ENCODE data around the gene RBM28.

RBM28 gene, protein sequence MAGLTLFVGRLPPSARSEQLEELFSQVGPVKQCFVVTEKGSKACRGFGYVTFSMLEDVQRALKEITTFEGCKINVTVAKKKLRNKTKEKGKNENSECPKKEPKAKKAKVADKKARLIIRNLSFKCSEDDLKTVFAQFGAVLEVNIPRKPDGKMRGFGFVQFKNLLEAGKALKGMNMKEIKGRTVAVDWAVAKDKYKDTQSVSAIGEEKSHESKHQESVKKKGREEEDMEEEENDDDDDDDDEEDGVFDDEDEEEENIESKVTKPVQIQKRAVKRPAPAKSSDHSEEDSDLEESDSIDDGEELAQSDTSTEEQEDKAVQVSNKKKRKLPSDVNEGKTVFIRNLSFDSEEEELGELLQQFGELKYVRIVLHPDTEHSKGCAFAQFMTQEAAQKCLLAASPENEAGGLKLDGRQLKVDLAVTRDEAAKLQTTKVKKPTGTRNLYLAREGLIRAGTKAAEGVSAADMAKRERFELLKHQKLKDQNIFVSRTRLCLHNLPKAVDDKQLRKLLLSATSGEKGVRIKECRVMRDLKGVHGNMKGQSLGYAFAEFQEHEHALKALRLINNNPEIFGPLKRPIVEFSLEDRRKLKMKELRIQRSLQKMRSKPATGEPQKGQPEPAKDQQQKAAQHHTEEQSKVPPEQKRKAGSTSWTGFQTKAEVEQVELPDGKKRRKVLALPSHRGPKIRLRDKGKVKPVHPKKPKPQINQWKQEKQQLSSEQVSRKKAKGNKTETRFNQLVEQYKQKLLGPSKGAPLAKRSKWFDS

DNA sequence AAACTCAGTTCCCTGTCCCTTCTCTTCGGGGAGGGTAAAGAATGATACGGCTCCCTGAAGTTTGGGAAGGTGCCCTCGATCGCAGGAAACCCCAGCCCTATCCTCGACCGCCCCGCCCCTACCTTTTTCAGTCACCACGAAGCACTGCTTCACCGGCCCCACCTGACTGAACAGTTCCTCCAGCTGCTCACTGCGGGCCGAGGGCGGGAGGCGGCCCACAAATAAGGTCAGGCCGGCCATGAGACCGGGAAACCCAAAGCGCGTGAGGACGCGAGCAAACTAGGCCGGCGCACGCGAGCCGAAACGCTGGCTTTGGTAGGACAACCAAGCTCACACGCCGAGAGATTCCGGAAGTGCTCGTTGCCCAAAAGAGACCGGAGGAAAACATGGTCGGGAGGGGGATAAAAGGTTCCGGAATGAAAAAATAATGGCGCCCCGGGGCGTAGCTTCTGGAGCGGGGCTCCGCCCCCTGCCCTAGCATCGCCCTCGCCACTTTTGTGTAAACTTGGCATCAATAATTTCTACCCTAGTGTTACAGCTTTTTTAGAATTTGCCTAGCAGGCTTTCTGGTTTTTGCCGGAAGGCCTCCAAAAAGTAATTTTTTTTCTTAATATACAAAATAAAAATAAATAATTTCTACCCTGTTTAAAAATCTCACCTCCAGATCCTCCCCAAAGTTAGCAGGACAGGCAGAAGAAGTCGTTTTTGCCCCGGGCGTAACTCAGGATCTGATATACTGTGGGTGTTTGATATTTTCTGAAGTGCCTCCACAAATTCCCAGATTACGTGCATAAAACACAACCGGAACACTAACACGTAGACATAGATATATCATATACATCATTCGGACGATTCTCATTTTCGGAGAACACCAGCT, at the start of gene RBM28:
TSS of gene RBM28 (minus strand) at position 355 of the 877 bp plus-strand sequence. CDS start at position 240, 115 bp downstream.
- in situ Hi-C loops (cut with MboI; ENCODE audit: low sequenced_read_pairs) = loop anchor here (10.0 kb wide), 1 partner anchor 81 kb away; no protein-coding TSS in a partner anchor

DNA sequence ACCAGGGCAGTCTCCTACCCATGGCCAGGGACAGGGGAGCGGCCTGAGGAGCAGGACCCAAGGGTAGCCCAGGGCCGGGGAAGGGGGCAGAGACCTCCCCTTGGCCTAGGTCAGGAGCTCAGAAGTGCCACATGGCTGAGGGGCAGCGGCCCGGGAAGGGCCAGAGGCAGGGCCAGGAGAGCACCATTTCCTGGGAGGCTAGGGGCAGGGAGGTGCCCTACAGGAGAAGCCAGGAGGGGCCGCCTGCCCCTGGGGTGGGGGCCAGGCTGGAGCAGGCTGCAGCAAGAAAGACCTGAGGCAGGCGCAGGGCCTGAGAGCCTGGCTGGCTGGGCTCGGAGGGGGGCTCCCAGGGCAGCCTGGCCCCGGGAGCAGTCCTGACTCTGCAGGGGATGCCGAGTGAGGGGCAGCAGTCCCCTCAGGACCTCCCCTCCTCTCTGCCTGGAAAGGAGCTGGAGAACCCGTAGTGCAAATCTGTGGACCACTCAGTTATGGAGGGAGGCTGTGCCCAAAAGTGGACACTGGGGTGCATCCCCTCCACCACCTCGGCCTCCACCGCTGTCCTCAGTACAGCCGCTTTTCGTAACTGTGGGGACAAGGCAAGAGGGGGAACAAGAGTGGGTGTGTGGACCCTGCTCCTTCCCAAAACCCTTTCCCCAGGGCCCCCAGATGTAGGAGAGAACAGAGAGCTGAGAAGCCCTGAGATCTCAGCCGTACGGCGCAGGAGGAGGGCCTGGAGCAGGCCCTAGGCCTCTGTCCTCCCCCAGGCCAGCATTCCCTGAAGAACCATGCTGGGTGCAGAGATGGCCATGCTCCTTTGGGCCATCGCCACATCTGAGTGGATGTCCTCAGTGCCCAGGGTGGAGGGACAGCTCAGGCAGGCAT, 49.0 kb upstream of the RBM28 start:
- in situ Hi-C loops (cut with MboI; ENCODE audit: low sequenced_read_pairs) = no loop called here

DNA sequence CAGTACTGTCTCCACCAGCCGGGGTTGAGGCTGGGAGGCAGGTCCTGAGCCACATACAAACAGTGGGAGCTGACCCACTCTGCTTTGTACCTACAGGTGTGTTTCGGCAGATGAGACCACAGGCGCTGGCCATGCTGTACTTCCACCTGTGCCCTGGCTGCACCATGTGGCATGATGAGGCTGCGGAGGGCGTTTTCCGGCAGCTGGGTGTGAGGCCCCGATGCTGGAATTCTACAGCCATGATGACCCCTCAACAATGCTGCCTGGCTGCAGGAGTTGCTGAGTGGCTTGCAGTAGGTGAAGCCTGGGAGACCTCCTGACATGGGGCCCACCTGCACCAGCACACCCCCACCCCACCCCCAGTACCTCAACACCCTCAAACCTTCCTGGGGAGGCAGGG, 48.1 kb upstream of the RBM28 start:
- in situ Hi-C loops (cut with MboI; ENCODE audit: low sequenced_read_pairs) = no loop called here

DNA sequence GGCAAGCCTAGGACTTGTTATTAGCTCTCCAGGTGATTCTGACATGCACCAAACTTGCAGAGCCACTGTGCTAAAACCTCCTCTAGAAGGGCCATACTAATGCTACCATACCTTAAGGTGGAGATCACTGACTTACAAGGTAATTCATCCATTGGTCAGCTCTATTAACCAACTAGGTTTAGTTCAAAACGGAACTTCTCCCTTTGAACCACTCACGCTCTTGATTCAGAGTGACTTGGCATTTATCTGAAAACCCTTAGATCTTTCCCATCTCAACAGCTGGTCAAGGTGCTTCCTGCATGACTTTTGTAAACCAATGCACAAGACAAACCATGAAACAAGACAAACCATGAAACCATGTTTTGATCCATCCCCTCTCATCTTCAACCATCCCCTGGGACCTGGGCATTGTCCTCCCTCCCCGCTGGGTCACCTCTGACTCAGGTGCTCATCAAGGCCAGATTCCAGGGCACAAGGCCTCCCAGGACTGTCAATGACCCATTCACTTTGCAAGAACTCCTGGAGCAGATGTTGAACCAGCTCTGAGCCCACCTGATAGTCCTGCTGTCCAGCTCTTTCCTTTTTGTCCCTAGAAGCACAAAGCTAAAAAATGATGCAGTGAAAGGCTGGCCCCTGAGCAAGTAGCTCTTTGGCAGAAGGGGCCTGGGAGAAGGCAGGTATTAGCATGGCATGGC, 47.3 kb upstream of the RBM28 start:
- in situ Hi-C loops (cut with MboI; ENCODE audit: low sequenced_read_pairs) = no loop called here

DNA sequence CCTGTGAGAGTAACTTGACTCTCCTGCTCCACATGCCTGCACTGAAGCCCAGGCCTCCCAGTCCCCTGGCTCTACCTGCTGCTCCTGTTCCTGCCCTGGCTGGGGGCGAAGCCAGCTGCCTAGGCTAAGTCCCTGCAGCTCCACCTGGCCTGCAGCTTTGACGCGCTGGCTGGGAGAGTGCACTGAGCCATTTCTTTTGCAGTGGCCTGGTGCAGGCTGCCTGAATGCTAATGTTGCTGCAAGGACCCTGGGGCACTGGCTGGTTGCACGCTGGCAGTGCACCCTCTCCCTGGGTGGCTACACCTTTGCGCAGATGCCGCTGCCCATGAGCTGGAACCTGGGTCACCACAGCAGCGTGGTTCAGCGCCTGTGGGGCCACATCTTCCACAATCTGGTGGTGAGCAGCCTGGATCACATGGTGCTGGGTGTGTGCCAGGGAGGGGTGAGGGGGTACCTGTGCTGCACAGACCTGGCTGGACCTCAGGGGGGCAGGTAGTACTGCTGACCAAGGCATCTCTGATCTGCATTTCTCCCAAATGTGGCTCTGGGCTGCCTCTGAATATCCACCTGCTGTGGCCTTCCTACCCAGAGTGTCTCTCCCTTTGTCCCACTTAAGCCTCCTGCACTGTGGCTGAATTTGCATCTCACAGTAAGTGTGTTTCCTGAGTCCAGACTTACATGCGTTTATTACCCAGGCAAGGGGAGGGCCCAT, 46.1 kb upstream of the RBM28 start:
- in situ Hi-C loops (cut with MboI; ENCODE audit: low sequenced_read_pairs) = no loop called here

DNA sequence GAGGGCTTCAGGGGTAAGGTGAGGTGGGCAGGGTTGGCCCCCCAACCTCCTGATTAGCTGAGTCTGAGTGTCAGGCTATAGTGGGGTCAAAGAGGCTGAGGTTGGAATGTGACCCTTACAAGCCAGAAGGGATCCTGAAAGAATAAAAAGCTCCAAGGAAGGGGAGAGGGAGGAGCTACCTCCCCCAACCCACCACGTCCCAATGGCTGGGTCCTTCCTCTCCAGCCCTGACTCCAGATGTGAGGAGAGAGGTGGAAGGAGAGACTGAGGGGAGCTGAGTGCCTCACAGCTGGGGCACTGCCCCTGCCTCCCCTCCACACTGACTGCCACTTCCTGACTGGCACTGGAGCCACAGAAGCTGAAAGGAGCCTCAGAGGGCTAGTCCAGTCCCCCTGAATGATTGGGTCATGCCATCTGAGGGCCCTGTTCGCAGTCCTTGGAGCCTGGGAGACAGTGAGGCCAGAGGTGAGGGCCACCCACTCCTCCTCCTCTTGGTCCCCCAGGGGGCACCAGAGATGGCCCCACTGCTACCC, 45.4 kb upstream of the RBM28 start:
- in situ Hi-C loops (cut with MboI; ENCODE audit: low sequenced_read_pairs) = no loop called here

DNA sequence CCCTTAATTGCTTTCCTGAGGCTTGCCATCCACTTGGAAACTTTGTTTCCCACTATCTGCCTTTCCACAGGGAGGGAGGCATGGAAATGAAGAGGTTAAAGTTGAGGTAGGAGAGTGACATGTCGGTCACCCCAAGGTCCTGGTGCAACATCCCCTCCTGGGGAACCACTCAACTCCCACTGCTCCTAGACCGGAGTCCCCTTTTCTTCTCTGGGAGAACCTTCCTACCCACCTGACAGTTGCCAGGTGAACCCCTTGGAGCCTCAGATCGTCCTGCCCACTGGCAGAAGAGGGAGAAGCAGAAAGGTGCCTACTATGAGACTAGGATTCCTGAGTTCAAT, 44.4 kb upstream of the RBM28 start:
- in situ Hi-C loops (cut with MboI; ENCODE audit: low sequenced_read_pairs) = no loop called here

DNA sequence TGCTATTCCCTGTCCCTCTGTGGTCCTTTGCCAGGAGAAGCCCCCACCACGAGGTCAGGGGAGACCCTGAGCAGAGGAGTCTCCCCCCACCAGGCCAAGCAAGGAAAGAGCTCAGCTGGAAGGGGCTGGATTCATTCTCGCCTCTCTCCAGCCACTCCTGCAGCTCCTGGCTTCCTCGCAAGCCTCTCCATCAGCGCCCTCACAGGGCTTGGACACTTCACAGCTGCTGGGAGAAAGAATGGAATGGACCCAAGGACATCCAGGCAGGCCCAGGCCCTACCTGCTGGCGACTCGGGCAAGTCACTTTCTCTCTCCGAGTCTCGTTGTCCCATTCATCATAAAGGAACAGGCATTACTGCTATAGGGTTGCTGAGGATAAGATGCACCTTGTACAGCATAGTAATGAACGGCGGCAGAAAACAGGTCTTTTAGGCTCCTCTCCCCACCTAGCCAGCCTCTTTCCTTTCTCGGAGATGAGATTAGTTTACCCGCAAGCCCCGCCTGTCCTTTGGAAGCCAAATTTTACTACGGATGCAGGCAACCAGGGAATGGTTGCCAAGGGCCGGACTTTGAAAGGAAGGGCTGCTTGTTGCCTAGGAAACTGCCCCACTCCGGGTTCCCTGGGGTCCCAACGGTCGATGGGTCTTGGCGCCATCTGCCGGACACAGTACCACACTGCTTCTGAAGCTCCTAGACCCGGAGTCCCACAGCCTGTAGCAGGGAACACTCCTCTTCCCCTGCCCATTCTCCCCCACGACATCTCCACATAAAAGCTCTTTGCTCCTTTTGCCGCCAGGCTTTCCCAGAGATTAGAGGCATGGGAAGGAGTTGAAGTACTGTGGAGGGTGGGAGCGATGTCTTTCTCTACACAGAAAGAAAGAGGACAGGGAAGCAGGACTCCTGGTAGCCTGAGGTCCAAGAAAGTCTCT, 43.8 kb upstream of the RBM28 start:
- in situ Hi-C loops (cut with MboI; ENCODE audit: low sequenced_read_pairs) = no loop called here

DNA sequence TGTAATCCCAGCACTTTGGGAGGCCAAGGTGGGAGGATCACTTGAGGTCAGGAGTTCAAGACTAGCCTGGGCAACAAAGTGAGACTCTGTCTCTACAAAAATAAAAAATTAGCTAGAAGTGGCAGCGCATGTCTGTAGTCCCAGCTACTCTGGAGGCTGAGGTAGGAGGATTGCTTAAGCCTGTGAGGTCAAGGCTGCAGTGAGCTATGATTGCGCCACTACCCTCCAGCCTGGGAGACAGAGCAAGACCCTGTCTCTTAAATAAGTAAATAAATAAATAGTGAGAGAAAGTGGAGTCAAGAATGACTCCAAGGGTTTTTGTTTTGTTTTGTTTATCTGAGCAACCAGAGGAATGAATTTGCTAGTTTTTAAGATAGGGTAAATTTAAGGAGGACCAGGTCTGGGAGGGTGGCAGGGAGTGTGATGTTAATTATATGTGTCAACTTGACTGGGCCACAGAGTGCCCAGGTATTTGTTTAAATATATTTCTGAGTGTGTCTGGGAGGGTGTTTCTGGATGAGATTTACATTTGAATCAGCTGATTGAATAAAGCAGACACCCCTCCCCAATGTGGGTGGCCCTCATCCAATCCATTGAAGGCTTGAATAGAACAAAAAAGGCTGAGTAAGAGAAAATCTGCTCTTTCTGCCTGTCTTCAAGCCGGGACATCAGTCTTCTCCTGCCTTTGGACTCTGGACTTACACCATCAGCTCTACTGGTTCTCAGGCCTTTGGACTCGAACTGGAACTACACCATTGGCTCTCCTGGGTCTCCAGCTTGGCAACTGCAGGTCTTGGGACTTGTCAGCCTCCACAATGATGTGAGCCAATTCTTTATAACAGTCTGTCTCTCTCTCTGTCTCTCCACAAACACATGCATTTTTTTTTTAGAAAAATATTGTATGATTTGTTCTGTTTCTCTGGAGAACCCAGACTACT, 42.5 kb upstream of the RBM28 start:
- in situ Hi-C loops (cut with MboI; ENCODE audit: low sequenced_read_pairs) = no loop called here

DNA sequence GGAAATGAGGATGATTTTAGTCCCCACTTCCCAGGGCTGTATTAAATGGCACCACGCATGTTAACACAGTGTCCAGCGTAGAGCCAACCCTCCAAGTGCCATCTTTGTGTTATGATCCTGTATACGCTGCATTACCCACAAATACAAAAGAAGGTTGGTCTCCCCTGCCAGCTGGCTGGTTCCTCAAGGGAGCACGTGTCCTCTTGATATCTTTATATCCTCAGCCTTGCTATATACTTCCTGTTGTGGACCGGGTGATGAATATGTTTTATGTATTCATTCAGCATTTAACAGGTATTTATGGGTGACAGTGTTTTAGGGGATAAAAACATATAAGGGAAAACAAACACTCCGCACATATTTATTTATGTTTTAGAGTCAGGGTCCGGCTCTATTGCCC, 41.0 kb upstream of the RBM28 start:
- in situ Hi-C loops (cut with MboI; ENCODE audit: low sequenced_read_pairs) = loop anchor here (5.0 kb wide), 1 partner anchor 37 kb away; no protein-coding TSS in a partner anchor

DNA sequence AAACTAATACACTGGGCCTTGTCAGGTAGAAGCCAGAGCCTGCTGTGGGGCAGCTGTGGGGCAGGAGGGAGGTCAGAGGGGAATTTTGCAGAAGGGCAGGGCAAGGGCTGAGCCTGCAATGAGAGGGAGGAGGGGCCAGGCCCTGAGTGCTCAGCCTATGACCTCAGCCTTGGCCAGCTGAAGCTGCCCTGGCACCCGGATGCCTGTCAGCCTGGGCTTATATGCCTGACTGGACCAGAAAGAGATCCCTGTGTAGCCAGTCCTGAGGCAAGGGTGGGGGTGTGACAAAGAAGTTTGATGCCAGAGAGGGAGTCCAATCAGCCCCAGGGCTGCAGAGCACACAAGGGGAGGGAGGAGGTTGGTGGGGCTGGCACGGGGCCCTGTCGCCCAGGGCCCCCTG, 40.1 kb upstream of the RBM28 start:
- in situ Hi-C loops (cut with MboI; ENCODE audit: low sequenced_read_pairs) = loop anchor here (5.0 kb wide), 1 partner anchor 36 kb away; no protein-coding TSS in a partner anchor

DNA sequence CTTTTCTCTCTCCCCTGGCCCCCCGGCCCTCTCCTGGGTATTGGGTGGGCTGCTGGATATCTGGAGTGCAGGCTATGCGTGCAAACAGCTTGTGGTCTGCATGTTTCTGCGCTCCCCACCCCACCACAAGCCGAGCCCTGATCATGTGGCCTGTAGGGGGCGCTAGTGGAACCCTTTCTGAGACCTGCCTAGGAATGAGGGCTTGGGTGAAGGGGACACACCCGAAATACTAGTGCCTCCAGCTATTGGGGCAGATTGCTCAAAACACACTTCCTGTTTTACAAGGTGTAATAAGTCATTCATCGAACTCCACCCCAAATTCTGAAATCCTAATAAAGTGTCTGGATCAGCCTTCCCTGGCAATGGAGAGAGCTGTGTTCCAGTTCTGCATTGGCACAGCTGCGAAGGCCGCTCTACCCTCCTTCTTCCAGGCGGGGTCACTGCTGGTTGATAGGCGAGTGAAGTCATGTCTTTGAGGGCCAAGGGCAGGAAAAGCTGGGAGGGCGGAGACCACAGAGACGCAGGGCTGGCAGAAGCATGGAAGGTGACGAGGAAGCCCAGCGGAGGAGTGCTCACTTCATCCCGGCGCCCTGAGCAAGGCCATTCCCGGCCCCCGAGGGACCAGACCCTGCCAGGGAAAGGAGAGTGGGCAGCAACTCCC, 37.6 kb upstream of the RBM28 start:
- in situ Hi-C loops (cut with MboI; ENCODE audit: low sequenced_read_pairs) = loop anchor here (5.0 kb wide), 1 partner anchor 34 kb away; no protein-coding TSS in a partner anchor

DNA sequence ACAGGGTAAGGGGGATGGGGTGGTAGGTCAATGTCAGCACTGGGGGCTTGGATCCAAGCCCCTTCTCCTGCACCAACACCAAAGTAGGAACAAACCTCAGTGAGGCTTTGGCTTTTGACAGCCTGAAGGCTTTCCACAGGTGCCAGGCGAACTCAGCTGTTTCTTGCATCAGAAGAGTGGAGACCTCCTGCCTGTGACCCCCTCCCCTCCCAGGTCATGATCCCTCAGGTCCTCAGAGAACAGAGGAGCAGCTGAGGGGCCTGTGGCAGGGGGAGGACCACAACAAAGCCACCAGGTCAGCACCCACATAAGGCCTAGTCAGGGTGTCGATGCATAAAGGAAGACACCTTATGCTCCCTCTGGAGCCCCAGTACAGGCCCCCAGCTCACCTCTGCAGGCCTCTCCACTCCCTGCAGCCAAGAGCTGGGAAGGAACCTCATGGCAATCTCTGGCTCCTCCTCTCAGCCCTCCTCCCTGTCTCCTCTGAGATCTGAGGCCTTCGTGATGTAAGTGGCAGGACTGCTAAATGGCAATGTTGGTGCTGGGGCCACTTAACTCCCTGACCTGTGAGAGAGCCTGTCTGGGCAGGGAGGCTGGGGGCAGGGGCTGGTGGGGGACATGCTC, 36.9 kb upstream of the RBM28 start:
- in situ Hi-C loops (cut with MboI; ENCODE audit: low sequenced_read_pairs) = loop anchor here (5.0 kb wide), 1 partner anchor 33 kb away; no protein-coding TSS in a partner anchor

DNA sequence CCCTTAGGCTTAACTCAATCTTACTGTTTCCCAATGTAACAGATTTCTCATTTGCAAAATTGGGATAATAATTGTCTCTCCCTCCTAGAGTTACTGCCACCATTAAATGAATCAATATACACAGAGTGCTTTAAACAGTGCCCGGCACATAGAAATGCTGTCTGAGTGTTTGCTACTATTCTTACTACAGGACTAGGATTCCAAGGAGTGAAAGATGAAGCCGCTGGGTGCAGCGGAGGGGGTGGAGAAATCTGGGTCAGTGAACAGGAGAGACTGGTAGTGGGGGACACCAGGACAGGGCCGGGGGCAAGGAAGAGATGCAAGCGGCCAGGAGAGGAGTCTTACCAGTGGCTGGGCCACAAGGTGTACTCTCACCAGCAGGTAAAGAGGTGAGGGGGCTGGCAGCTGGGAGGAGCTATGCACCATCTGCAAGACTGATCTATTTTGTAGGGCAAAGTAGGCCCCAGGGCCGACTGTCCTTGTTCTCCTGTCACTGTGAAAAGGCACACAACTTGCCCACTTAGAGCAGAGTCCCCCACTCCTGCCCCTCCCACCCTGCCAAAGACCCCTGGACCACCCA, 36.3 kb upstream of the RBM28 start:
- in situ Hi-C loops (cut with MboI; ENCODE audit: low sequenced_read_pairs) = loop anchor here (5.0 kb wide), 1 partner anchor 33 kb away; no protein-coding TSS in a partner anchor

DNA sequence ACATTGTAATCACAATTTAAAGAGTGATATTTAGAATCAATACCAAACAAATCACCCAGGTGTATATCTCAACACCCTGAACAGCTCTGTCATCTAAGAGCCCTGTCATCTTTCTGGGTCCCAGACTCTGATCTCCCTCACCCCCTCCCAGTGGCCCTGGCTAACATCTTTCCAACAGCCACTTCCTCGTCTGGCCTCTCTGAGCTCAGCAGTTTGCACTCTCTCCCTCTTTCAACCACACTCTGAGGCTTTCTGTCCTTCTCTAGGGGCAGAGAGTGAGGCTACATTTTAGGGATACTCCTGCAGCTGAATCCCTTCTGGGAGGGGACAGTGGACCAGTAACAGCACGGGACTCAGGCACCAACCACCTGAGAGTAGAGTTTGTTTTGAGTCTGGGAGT, 34.9 kb upstream of the RBM28 start:
- in situ Hi-C loops (cut with MboI; ENCODE audit: low sequenced_read_pairs) = no loop called here

All from HL-60/S4 (cell line).